ENCODE results near the gene MED26. TPM values are rescaled to one million over a fixed set of nuclear protein-coding genes. Genes with fewer than 3 reads are reported as not detected.
"Not testable (repeated sequence)": the region's sequence is repeated elsewhere in the genome, so short reads cannot be mapped to it uniquely, and the experiment has no call there.

The MED26 gene
- total and polyA plus RNA-seq, 5 donors from 2014 or later, result 2.9 to 62.5 (median 3.9) TPM

DNA sequence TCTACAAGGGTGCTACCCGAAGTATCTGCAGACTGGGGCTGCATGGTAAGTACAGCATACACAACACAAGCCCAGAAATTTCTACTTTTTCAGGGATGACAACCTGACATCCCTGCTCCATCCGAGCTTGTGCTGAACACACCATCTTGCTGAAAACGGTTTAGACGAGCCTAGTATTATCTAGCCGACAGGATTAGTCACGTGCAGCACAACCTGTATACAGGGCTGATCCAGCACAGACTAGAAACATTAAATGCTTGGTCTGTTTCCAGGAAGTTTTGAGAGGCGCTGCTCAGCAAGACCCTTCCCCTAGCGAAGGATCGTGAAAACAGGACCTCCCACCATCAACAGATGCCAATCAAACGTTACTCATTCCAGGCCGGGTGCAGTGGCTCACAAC lies 27.7 kb upstream of the MED26 start:
- peak overlapping the region in 1 of 4 donors; percentile 35 for H3K4me3 Mint-ChIP-seq
- H3K27ac Mint-ChIP-seq, result peak overlapping the region in 1 of 3 donors; percentile 20
- H3K36me3 Mint-ChIP-seq, result peaks cover 29% of the 10 kb centered on the region

DNA sequence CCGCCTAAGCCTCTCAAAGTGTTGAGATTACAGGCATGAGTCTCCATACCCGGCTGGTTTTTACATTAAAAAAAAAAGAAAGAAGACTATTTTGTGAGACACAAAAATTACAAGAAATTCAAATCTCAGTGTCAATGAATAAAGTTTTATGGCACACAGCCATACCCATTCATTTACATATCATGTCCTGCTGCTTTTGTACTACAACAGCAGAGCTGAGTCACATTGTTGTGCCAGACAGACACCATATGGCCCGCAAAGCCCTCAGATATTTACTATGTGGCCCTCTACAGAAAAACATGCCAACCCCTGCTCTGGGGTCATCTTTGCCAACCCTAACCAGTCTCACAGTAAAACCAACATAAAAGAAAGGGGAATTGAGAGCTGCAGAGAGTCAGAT lies 26.6 kb upstream of the MED26 start:
- no peaks in the 10 kb centered on the region for H3K9me3 Mint-ChIP-seq
- no peak overlapping the region for H3K4me3 ChIP-seq (ENCODE audit: low read depth, low read length)
- no peak overlapping the region for H3K27ac ChIP-seq (ENCODE audit: insufficient read depth, low read length, poor library complexity, severe bottlenecking)
- peaks cover 12 to 54% (median 31%) of the 10 kb centered on the region in 4 donors for H3K4me1 Mint-ChIP-seq
- peaks cover 87% of the 10 kb centered on the region for H3K36me3 ChIP-seq (ENCODE audit: control insufficient read depth, insufficient read depth, low read length)
- peaks cover 25% of the 10 kb centered on the region for H3K4me1 ChIP-seq (ENCODE audit: control insufficient read depth, insufficient read depth, low read length, poor library complexity, severe bottlenecking)
- no peaks in the 10 kb centered on the region for H3K27me3 ChIP-seq (ENCODE audit: control insufficient read depth, insufficient read depth, low read length)
- DNase-seq (no peak), ATAC-seq (ENCODE audit: low read depth in 2 of 2) (no peak)
- no peaks in the 10 kb centered on the region for H3K9me3 ChIP-seq (ENCODE audit: control insufficient read depth in 2 of 2, low read length in 2 of 2)
- H3K27me3 Mint-ChIP-seq, result no peaks in the 10 kb centered on the region
- H3K36me3 Mint-ChIP-seq, result peaks cover 32% of the 10 kb centered on the region
- H3K4me3 Mint-ChIP-seq, result no peak overlapping the region
- no peak overlapping the region for H3K27ac Mint-ChIP-seq

More for the DNA sequence above, 27.7 kb upstream of the MED26 start:
- H3K4me1 Mint-ChIP-seq, result peaks cover 12 to 54% (median 26%) of the 10 kb centered on the region in 4 donors
- peaks cover 30% of the 10 kb centered on the region for H3K4me1 ChIP-seq (ENCODE audit: control insufficient read depth, insufficient read depth, low read length, poor library complexity, severe bottlenecking)
- H3K9me3 ChIP-seq (ENCODE audit: control insufficient read depth in 2 of 2, low read length in 2 of 2), result no peaks in the 10 kb centered on the region
- ATAC-seq (ENCODE audit: low read depth in 2 of 2) (no peak), DNase-seq (no peak)
- H3K27me3 ChIP-seq (ENCODE audit: control insufficient read depth, insufficient read depth, low read length), result no peaks in the 10 kb centered on the region
- H3K4me3 ChIP-seq (ENCODE audit: low read depth, low read length), result no peak overlapping the region
- H3K27me3 Mint-ChIP-seq, result no peaks in the 10 kb centered on the region
- H3K27ac ChIP-seq (ENCODE audit: insufficient read depth, low read length, poor library complexity, severe bottlenecking), result no peak overlapping the region
- H3K36me3 ChIP-seq (ENCODE audit: control insufficient read depth, insufficient read depth, low read length), result peaks cover 77% of the 10 kb centered on the region
- H3K9me3 Mint-ChIP-seq, result no peaks in the 10 kb centered on the region

DNA sequence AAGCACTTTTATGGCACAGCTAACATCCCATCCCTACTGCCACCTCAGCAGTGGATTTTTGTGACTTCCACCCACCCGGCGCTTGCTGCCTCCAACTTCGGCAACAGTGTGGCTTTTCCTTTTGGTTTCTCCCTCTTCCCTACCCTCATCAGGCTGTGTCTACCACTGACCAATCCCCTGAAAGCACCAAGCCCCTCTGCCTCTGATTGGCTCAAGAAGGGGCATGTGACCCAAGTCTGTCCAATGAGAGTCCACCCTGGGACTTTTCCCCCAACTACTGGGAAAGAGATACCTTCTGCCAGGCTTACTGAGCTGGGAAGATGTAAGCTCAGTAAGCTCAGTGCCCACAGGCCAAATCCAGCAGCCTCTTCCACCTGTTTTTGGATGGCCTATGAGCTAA lies 26.1 kb upstream of the MED26 start:
- Mint-ChIP-seq H3K9me3 (no peaks in the 10 kb centered on the region), H3K4me1 (peaks cover 12 to 56% (median 31%) of the 10 kb centered on the region in 4 donors), H3K4me3 (no peak overlapping the region), H3K27ac (no peak overlapping the region), H3K36me3 (peaks cover 34% of the 10 kb centered on the region), H3K27me3 (no peaks in the 10 kb centered on the region)
- Histone ChIP-seq H3K4me1 (ENCODE audit: control insufficient read depth, insufficient read depth, low read length, poor library complexity, severe bottlenecking) (peaks cover 20% of the 10 kb centered on the region), H3K4me3 (ENCODE audit: low read depth, low read length) (no peak overlapping the region), H3K36me3 (ENCODE audit: control insufficient read depth, insufficient read depth, low read length) (peaks cover 88% of the 10 kb centered on the region), H3K27ac (ENCODE audit: insufficient read depth, low read length, poor library complexity, severe bottlenecking) (no peak overlapping the region), H3K9me3 (ENCODE audit: control insufficient read depth in 2 of 2, low read length in 2 of 2) (no peaks in the 10 kb centered on the region), H3K27me3 (ENCODE audit: control insufficient read depth, insufficient read depth, low read length) (no peaks in the 10 kb centered on the region)
- DNase-seq (no peak), ATAC-seq (ENCODE audit: low read depth in 2 of 2) (no peak)

DNA sequence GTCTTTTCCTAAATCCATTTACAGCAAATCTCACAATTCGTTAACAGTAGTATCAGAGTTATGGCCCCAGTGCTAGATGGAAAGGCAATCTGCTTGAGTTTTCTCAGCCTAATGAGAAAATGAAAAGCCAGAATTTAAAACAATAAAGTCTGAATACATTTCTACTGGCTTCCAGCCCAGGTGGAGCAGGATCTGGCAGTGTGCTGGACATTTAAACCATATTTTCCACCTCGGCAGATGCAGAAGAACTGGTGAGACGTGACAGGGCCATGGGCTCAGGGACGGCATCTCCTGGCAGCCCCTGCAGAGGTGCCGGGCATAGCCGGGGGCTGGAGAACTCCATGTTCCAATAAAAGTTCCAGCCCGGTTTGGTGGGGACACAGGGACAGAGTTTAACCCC lies 24.9 kb upstream of the MED26 start:
- Histone ChIP-seq H3K36me3 (ENCODE audit: control insufficient read depth, insufficient read depth, low read length) (peaks cover 82% of the 10 kb centered on the region), H3K4me3 (ENCODE audit: low read depth, low read length) (no peak overlapping the region), H3K9me3 (ENCODE audit: control insufficient read depth in 2 of 2, low read length in 2 of 2) (no peaks in the 10 kb centered on the region), H3K4me1 (ENCODE audit: control insufficient read depth, insufficient read depth, low read length, poor library complexity, severe bottlenecking) (peaks cover 9% of the 10 kb centered on the region), H3K27me3 (ENCODE audit: control insufficient read depth, insufficient read depth, low read length) (no peaks in the 10 kb centered on the region), H3K27ac (ENCODE audit: insufficient read depth, low read length, poor library complexity, severe bottlenecking) (no peak overlapping the region)
- Mint-ChIP-seq H3K4me3 (no peak overlapping the region), H3K4me1 (peaks cover 12 to 46% (median 25%) of the 10 kb centered on the region in 4 donors), H3K27ac (peak overlapping the region in 1 of 3 donors; percentile 46), H3K27me3 (no peaks in the 10 kb centered on the region), H3K9me3 (no peaks in the 10 kb centered on the region), H3K36me3 (peaks cover 31% of the 10 kb centered on the region)
- no peak for DNase-seq
- ATAC-seq (ENCODE audit: low read depth in 2 of 2), result no peak

DNA sequence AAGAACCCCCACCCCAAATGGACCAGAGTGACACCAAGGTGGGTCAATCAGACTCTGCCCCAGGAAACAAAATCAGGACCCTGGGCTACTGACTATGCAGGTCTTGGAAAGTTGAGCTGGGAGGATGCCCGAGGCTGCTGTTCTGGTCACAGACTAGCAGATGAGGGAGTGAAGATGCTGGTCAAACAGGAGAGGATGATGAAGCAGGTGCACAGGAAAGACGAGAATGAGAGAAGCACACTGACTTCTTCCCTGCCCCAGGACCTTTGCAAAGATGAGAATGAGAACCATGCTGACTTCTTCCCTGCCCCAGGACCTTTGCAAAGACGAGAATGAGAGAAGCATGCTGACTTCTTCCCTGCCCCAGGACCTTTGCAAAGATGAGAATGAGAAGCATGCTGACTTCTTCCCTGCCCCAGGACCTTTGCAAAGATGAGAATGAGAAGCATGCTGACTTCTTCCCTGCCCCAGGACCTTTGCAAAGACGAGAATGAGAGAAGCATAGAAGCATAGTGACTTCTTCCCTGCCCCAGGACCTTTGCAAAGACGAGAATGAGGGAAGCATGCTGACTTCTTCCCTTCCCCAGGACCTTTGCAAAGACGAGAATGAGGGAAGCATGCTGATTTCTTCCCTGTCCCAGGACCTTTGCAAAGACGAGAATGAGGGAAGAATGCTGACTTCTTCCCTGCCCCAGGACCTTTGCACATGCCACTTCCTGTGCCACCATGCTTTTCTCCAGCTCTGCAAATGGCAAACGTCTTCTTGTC lies 23.6 kb upstream of the MED26 start:
- not testable (repeated sequence) for H3K9me3 Mint-ChIP-seq; ATAC-seq (ENCODE audit: low read depth in 2 of 2); H3K27me3 Mint-ChIP-seq; H3K4me3 ChIP-seq (ENCODE audit: low read depth, low read length); H3K9me3 ChIP-seq (ENCODE audit: control insufficient read depth in 2 of 2, low read length in 2 of 2); H3K4me1 ChIP-seq (ENCODE audit: control insufficient read depth, insufficient read depth, low read length, poor library complexity, severe bottlenecking); DNase-seq; H3K27ac ChIP-seq (ENCODE audit: insufficient read depth, low read length, poor library complexity, severe bottlenecking); H3K27me3 ChIP-seq (ENCODE audit: control insufficient read depth, insufficient read depth, low read length); H3K4me3 Mint-ChIP-seq
- peaks cover 6 to 40% (median 16%) of the 10 kb centered on the region in 4 donors for H3K4me1 Mint-ChIP-seq
- H3K27ac Mint-ChIP-seq, result peak overlapping the region in 1 of 3 donors; percentile 47
- H3K36me3 Mint-ChIP-seq, result peaks cover 27% of the 10 kb centered on the region
- peaks cover 79% of the 10 kb centered on the region for H3K36me3 ChIP-seq (ENCODE audit: control insufficient read depth, insufficient read depth, low read length)

DNA sequence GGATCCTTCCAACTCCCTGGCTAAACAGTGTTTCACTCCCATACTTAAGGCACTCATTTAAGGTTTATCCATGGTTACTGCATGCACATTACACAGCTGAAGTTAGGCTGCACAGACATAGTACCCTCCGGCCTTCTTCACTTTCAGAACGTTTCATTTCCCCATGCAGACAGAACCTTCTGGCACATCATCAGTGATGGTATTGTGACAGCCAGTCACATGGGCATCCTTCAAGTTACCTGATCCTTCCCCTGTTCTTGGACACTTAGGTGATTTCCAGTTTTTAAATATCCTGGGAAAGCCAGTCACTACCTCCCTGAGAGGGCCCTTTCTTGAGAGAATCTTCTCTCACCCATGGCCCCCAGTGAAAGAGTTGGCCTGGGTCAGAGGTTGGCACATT lies 22.8 kb upstream of the MED26 start:
- H3K36me3 ChIP-seq (ENCODE audit: control insufficient read depth, insufficient read depth, low read length), result peaks cover 79% of the 10 kb centered on the region
- H3K9me3 Mint-ChIP-seq, result no peaks in the 10 kb centered on the region
- H3K27ac ChIP-seq (ENCODE audit: insufficient read depth, low read length, poor library complexity, severe bottlenecking), result no peak overlapping the region
- H3K4me1 ChIP-seq (ENCODE audit: control insufficient read depth, insufficient read depth, low read length, poor library complexity, severe bottlenecking), result no peaks in the 10 kb centered on the region
- no peaks in the 10 kb centered on the region for H3K9me3 ChIP-seq (ENCODE audit: control insufficient read depth in 2 of 2, low read length in 2 of 2)
- H3K4me1 Mint-ChIP-seq, result peaks cover 6 to 33% (median 14%) of the 10 kb centered on the region in 4 donors
- H3K4me3 ChIP-seq (ENCODE audit: low read depth, low read length), result no peak overlapping the region
- peaks cover 27% of the 10 kb centered on the region for H3K36me3 Mint-ChIP-seq
- no peaks in the 10 kb centered on the region for H3K27me3 Mint-ChIP-seq
- ATAC-seq (ENCODE audit: low read depth in 2 of 2), result no peak
- H3K27me3 ChIP-seq (ENCODE audit: control insufficient read depth, insufficient read depth, low read length), result no peaks in the 10 kb centered on the region
- H3K27ac Mint-ChIP-seq, result peak overlapping the region in 2 of 3 donors; percentile 14 to 47
- no peak overlapping the region for H3K4me3 Mint-ChIP-seq
- no peak for DNase-seq

DNA sequence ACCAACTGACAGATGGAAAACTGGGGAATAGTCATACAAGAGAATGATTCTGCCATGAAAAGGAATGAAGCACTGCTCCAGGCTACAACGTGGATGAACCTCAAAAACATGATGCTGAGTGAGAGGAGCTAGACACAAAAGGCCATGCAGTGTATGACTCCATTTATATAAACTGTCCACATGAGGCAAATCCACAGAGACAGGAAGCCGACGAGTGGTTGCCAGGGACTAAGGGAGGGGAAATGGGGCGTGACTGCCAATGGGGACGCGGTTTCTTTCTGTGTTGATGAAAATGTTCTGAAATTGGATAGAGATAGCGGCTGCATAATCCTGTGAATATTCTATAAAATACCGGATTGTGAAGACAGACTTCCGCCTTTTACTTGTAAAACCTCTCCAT lies 21.7 kb upstream of the MED26 start:
- Mint-ChIP-seq H3K4me1 (peaks cover 6 to 29% (median 14%) of the 10 kb centered on the region in 4 donors), H3K36me3 (peaks cover 30% of the 10 kb centered on the region), H3K4me3 (peak overlapping the region in 1 of 4 donors; percentile 4), H3K27ac (peak overlapping the region; percentile 53 to 78 (median 55)), H3K9me3 (no peaks in the 10 kb centered on the region), H3K27me3 (no peaks in the 10 kb centered on the region)
- DNase-seq, result peak in 1 of 3 donors; percentile 9
- H3K4me1 ChIP-seq (ENCODE audit: control insufficient read depth, insufficient read depth, low read length, poor library complexity, severe bottlenecking), result no peaks in the 10 kb centered on the region
- H3K9me3 ChIP-seq (ENCODE audit: control insufficient read depth in 2 of 2, low read length in 2 of 2), result no peaks in the 10 kb centered on the region
- H3K4me3 ChIP-seq (ENCODE audit: low read depth, low read length), result no peak overlapping the region
- H3K36me3 ChIP-seq (ENCODE audit: control insufficient read depth, insufficient read depth, low read length), result peaks cover 77% of the 10 kb centered on the region
- H3K27me3 ChIP-seq (ENCODE audit: control insufficient read depth, insufficient read depth, low read length), result no peaks in the 10 kb centered on the region
- H3K27ac ChIP-seq (ENCODE audit: insufficient read depth, low read length, poor library complexity, severe bottlenecking), result no peak overlapping the region
- no peak for ATAC-seq (ENCODE audit: low read depth in 2 of 2)

DNA sequence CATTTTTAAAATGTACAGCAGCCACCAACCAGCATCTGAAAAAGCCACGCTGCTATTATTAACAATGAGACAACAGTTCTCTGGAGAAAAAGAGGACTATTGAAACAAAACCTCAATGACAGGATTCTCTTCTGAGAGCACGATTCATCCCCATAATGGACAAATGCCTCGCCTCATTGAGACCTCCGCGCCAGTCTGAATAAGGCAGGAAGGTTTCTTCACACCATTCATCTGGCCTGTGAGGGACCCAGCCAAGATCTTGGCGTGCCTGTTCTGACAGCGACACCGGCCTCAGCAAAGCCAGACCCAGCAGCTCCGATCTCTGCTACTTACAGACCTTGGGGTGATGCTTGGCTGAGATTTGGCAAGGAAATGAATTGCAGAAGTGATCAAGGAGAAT lies 17.1 kb upstream of the MED26 start:
- H3K27ac Mint-ChIP-seq, result peak overlapping the region in 2 of 3 donors; percentile 38 to 47
- H3K4me3 ChIP-seq (ENCODE audit: low read depth, low read length), result no peak overlapping the region
- H3K27ac ChIP-seq (ENCODE audit: insufficient read depth, low read length, poor library complexity, severe bottlenecking), result no peak overlapping the region
- H3K27me3 Mint-ChIP-seq, result no peaks in the 10 kb centered on the region
- H3K9me3 Mint-ChIP-seq, result no peaks in the 10 kb centered on the region
- no peaks in the 10 kb centered on the region for H3K9me3 ChIP-seq (ENCODE audit: control insufficient read depth in 2 of 2, low read length in 2 of 2)
- peaks cover 67% of the 10 kb centered on the region for H3K36me3 ChIP-seq (ENCODE audit: control insufficient read depth, insufficient read depth, low read length)
- ATAC-seq (ENCODE audit: low read depth in 2 of 2), result no peak
- H3K4me1 Mint-ChIP-seq, result peaks cover 0 to 28% (median 14%) of the 10 kb centered on the region in 4 donors
- DNase-seq, result no peak
- peaks cover 26% of the 10 kb centered on the region for H3K36me3 Mint-ChIP-seq
- H3K4me3 Mint-ChIP-seq, result no peak overlapping the region
- no peaks in the 10 kb centered on the region for H3K4me1 ChIP-seq (ENCODE audit: control insufficient read depth, insufficient read depth, low read length, poor library complexity, severe bottlenecking)
- H3K27me3 ChIP-seq (ENCODE audit: control insufficient read depth, insufficient read depth, low read length), result no peaks in the 10 kb centered on the region
